G401 (cell line): ENCODE measurements around the gene APBA1. TPM values are rescaled to one million over a fixed set of nuclear protein-coding genes. Genes with fewer than 3 reads are reported as not detected.

Experiments used
- DNase-seq: peaks from one replicate; pipeline ENCODE4 v3.0.0-alpha.2; 2015; ENCODE audit warnings: low spot score
- in situ Hi-C: cut with HindIII; loops from 2 replicates; pipeline ENCODE4 v1.10.0; 2016; ENCODE audit warnings: low sequenced_read_pairs, mixed read lengths
- total RNA-seq: library from RNA; depleted of rRNA; stranded (reverse); fragments of >200 nt; shearing (Covaris generic); gene quantifications from 2 replicates; pipeline ENCODE4 v1.2.3, GENCODE V29; 2014

APBA1 gene
- total RNA-seq, 1 experiment from 2014 or later, result 3.0 TPM

DNA sequence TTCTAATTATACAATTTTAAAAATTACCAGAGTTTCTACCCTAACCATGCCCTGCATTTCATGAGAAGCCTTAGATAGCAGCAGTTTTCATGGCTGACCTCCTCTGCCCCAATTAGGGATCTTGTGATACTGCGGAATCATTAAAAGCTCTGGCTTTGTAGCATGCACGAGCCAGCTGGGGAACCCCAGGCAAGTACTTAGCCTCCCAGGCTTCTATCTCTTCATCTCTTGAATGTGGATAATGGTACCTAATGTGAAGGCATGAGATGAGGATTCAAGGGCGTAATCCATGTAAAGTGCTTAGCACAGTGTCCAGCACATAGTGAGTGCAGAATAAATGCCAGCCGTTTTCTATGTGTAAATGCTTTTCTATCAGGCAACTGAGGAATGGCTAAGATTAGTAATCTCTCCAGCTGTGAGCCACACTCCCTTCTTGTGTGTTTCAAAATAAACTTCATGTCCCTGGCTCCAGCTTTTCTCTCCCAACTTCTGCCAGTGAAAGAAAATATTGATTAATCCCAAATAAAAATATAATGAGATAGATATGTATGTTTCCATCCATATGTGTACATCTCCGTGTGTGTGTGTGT is 88.4 kb downstream of the APBA1 start:
- DNase-seq, result no peak
- in situ Hi-C loops, result no loop called here

DNA sequence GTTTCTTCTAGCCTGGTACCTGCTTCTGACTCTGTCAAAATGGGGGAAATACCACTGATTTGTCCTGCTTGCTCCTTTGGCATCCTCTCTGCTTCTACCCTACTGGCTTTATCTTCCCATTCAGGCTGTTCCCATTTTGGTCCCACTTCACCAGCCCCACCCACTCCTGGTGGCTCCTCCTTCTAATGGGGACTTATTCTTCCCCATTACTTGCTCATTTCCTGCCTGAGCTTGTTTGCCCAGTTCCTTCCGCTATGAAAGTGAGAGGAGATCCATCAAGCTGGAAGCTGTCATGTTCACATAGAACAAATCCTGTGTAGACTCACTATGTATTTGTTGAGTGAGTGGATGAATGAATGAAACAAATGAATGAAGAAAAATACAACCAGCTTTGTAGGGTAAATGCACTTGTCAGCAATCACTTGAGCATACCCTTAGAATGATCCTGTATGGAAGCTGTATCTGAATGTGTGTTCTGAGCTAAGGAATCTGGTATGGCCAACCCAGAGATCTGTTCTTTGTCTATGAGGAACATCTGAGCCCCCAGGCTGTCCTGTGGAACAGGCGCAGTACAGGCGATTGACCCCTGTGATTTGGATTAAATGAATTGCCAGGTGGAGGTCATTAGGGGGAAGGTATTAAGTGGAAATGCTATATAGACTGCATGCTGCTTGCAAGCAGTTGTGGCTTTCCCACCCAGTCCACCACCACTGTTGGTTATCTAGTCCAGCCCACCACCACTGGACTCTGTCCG is 89.5 kb downstream of the APBA1 start:
- peak; percentile 11 for DNase-seq
- in situ Hi-C loops, result no loop called here

DNA sequence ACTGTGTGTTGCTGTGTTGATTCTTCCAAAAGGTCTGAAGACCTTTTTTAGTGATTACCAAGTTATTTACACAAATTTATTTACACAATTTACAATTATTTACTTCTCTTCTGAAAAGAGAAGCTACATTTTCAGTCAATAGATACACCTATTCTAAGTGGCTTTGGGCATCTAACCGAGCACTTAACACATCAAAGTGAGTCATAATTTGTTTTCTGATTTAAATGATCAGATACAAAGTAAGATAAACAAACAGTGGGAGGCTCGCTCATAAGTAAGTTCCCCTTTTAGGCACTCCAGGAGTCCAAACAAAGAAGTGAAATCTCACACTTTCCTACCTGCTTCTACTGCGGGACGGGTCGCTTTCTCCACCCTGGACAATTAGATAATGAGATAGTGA is 90.2 kb downstream of the APBA1 start:
- in situ Hi-C loops, result no loop called here
- no peak for DNase-seq

DNA sequence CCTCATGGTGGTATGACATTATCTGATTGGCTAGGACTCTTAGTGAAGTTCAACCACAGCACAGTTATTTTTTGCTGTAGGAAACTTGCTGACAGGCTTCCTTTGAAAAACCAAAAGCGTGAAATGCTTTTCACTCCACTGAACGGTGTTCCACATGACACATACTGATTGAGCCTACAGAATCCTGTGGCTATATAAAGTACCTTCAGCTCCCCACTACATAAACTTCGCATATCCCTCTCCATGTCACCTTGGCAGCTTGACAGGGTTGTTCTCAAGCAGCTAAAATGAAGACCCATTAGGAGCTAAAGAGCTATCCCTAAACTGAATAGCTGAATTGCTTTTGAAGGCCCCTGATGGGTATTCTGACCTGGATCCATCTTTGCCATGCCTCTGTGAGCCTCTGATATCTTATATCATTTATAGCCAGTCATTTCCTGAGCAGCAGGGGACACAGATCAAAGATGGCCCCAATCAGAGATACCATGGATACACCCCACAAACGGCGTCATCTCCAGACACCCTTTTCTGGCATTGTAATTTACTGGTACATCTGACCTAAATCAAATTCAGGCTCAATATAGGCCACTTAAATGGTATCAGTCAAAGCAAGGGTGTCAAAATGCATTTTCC is 91.5 kb downstream of the APBA1 start:
- in situ Hi-C loops, result no loop called here
- no peak for DNase-seq

DNA sequence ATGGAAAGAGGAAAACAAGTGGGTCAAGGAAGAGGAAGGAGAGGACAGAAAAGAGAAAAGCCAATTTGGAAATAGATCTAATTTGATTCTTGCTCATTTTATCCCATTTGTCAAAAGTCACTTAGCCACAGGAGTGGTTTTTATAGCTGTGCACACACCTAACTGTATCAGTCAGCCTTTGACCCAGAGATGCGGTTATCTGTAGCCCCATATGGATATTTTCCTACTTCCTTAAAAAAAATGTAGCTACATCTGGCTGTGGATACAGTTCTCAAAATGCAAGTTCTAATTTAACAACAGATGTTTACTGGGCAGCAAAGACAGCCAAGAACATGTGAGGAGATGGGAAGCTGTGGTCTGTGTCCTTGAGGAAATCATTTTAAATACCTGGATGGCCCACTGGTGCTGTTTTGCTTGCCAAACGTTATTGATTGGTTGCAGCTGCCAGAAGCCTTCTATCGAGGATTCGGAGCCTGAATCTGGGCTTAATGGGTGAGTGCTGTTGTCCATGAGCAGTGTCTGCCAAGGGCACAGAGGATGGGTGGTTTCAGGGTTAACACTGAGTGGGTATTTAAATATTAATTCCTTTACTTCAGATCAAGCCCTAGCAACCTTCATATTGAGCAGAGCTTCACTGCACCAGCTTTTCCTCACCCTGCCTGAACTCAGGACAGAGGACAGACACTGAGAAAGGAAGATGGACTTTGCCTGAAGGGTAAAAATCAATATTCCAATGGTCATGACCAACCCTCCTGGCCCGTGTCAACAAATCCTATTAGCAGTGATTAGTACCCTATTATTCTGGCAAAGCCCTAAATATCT is 92.2 kb downstream of the APBA1 start:
- no peak for DNase-seq
- in situ Hi-C loops, result no loop called here

DNA sequence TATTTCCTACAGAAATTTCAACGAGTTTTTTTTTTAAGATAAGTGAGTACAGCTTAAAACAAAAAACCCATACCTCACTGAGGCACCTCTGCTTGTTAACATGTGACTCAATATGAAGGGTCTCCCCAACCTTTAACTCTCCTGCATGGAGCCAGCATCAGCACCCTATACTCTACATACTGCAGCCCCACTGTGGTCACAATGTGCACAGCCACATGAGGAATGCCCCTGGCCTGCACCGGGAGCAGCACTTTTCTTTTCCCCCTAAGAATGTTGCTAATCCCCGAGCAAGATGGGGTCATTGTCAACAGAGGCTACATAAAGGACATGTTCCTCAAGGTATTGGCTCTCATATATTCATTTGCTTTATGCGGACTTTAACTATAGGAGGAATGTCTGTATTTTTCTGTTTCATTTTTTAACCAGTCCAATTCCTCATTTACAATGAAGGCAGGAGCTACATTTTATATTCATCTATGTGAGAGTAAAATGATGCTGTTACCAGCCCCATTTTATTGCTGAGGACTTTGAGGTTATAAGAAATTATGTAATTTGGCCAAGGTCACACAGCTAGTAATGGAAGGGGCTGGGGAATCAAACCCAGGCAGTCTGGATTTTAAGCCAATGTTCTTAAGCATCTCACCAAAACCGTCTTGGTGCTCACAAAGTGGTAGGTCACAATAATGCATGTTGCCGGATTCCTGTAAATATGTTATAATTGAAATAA is 93.0 kb downstream of the APBA1 start:
- DNase-seq, result no peak
- in situ Hi-C loops, result no loop called here

DNA sequence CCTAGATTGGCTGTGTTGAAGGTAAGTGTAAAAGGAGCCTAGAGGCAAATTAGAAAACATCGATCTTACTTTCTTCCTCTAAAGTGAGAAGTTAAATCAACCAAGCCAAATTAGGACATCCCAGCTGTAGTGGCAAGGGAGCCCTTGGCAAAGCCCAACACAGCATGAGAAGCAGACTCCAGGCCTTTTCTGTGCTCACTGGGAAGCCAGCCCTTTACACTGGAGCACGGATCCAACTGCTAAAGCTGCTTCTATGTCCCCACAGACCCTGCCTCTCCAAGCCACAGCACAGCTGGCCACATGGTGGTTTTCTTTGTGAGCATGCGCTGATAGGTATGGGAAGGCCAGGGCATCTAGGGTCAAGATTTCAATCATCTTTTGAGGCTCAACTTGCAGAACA is 94.1 kb downstream of the APBA1 start:
- in situ Hi-C loops, result no loop called here
- no peak for DNase-seq

DNA sequence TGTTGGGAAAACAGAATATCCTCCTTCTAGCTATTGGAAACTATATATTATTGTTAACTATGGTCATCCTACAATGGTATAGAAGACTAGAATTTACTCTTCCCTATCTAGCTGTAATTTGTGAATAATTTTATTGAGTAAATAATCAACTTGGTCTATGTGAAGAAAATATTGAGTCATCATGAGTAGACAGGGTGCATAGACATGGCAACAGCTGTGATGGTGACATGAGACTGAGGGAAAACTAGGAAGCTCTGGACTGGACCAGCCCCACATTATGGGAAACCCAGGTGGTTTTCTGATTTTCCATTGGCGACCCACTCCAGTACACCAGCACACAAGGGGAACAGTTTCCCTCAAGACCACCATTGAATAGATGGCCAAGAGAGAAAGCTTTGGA is 95.0 kb downstream of the APBA1 start:
- no peak for DNase-seq
- in situ Hi-C loops, result no loop called here

DNA sequence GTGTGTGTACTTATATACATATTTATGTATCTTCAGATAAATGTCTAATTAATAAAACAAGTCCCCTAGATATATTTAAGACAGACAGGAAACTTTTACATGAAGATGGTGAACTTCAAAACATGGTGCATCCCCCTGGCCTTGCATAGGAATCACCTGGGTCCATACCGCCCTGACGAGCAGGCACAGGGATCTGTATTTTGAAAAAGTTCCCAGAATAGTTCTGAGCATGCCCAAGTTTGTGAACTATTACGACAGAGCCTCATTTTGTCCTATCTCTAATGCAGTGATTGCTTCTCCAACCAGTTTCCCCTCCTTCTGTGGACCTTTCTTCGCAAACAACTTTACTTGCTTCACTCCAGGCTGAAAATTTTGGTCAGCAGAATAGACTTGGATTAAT is 98.1 kb downstream of the APBA1 start:
- in situ Hi-C loops, result no loop called here
- DNase-seq, result no peak

DNA sequence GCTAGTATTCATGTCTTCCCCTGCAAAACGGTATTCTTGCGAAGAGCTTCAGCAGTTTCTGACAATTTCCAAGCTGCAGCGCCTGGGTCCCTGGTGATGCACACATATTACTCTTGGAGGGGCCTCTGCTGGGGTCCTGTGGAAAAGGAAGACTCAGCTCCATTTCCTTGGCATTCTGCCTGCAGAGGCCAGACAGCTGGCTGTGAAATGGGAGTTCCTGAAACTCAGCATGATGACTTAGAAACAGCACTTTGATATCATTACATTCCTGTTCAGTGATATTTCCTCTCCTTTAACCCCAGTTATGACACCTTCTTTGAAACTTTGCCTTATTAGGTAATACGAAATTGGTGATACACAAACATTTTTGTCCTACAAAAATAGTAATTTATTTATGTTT is 98.5 kb downstream of the APBA1 start:
- in situ Hi-C loops, result no loop called here
- DNase-seq, result no peak

DNA sequence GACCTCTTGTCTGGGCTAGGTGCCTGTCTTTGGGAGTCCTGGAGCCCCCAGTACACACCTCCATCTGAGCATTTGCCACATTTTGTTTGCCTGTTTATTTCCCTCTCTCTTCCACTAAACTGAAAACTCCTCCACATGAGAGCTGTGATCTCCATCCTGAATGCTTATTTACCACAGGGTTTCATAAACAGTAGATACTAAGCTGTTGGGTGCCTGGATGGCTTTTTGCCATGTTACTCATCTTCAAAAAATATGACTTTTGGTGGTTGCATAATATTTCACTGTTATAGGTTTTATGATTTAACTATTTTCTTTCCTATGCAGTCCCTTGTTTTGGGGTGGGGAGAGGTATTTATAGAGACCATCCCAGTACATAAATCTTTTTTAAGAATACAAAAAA is 99.6 kb downstream of the APBA1 start:
- in situ Hi-C loops, result no loop called here

DNA sequence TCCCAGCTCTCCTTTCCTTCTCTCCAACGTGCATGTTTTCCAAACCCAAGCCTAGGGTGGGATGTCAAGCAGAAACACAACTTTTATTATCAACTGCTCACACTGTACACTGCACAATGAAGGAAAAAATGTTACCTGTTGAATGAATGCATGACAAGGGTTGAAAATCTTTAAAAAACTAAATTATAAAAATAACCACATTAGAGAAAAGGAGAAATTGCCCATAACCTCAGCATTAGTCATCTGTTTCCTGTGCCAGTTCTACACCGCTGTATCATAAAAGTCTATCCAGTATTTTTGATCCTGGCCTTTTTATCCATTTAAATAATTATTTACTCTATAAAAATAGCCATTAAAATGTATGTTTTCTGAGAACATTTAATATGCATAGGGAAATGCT is 101.1 kb downstream of the APBA1 start:
- DNase-seq, result no peak
- in situ Hi-C loops, result no loop called here

More for the DNA sequence above, 99.6 kb downstream of the APBA1 start:
- DNase-seq, result no peak

DNA sequence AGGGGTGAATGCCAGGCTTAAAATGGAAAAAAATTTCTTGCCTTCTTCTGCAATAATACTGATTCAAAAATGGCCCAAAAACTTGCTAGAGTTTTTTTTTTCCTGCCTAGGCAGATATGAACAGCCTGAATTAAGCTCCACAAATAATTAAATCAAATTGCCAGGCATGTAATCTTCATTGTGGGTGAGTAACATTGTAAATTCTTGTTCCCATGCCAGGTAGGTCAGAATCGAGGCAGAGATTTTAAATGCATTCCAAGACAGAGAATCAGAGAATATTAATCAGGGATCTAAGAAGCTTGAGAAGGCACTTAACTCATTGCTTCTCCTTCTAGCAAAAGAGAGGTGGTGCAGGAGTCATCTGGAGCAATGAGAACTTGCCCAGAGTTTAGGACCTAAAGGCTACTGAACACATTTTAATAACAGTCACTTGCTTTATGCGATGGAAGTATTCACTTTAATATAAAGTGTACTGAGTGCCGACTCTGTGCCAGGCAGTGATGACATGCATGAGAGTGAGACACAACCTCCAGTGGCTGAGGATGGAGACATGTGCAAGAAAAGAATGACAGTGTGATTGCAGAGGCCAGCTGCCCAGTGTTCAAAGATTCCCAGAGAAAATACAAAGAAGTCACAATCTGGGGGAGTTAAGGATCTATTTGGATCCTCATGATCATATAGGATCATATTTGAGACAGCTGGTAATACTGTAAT is 102.3 kb downstream of the APBA1 start:
- peak; percentile 42 for DNase-seq
- in situ Hi-C loops, result no loop called here

DNA sequence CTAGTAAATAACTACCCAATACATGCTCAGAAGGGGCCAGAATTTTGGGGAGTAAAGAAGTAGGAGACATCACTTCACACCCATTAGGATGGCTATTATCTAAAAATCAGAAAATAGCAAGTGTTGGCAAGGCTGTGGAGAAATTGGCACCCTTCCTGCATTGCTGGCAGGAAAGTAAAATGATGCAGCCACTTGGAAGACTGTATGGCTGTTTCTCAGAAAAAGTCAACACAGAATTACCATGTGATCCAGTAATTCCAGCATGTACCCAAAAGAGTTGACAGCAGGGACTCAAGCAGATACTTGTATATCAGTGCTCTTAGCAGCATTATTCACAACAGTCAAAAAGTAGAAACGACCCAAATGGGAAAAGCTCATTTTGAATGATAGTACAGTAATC is 107.6 kb downstream of the APBA1 start:
- peak; percentile 88 for DNase-seq
- in situ Hi-C loops, result no loop called here

DNA sequence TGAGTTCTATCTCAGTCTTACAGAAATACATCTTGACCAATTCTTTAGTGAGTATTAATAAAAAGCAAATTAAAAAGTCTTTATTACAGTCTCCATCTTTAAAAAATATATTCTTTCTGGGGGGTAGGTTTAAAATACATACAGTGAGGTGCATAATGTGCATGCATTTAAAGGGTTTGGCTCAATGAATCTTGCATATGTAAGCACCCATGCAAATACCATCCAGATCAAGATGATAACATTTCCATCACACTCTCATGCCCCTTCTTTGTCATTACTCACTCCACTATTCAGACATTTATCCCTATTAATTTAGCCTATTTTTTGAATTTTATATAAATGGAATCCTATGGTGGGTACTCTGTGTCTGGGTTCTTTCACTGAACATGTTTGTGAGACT is 113.0 kb downstream of the APBA1 start:
- in situ Hi-C loops, result no loop called here
- no peak for DNase-seq

DNA sequence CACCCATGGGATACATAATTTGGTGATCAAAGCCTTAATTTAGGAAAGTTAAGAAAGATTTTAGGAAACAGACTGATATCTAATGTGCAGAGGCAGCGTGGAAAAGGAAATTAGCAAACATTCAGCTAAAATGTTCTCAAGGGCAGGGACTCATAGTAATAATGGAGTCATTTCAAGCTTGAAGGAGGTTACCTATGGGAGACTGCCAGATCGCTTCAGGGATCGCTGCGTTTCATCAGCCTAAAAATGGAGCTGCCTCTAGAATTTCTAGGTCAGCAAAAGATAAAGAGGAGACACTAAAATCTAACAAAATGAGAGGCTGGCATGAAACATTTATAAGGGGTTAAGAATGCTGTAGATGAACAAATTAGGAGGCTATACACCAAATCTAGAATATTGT is 115.5 kb downstream of the APBA1 start:
- DNase-seq, result peak; percentile 93
- in situ Hi-C loops, result no loop called here

DNA sequence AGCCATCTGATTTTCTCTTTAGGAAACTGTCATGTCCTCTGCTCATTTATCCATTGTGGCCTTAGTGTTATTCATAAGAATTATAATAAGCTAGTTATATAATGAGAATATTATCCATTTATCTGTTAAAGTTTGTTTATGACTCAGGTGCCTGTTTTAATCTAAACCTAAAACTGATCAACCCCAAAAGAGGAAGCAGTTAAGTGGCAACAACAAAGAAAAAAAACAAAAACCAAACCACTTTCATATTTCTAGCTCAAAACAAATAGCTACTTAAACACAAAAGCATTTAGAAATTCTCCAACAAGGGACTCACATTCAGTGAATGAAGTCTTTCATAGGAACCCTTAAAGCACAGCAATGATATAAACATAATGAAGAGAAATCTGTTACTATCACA is 116.4 kb downstream of the APBA1 start:
- DNase-seq, result no peak
- in situ Hi-C loops, result no loop called here

DNA sequence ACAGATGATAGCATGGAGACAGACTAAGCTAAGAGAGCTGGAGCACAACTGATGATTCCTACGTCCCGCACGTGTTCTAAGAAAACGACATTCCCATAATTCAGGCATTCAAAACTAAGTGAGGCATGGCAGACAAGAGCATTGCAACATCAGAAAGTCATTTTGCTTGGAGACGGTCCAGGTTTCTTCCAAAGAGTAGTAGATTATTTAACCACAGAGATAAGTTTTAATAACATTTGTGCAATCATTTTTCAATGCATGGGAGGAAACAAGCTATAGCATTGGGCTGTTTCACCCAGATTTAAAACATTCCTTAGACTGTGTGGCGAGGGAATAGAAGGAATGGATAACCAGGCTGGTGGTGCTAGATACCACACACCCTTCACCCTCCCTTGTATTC is 117.2 kb downstream of the APBA1 start:
- DNase-seq, result no peak
- in situ Hi-C loops, result no loop called here
